ENCODE data around the gene PHC3.

DNA sequence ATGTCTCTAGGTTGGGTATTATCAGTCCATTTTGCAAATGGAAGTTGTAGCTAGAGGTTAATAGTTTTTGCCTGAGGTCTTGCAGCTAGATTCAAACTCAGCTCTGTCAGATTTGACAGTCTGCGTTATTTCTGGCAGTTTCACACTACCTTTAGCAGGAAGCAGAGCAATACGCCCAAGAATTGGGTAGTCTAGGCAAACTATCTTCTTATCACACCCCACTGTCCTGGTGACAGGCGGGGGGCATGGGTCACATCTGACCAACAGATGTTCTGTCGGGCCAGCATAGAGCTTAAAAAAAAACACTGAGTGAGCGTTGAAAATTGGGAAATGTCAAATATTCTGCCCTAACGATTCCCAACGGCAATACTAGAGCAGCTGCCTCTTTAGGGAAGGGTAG, 138.0 kb downstream of the PHC3 start:
- TF ChIP-seq, protein P1, sequence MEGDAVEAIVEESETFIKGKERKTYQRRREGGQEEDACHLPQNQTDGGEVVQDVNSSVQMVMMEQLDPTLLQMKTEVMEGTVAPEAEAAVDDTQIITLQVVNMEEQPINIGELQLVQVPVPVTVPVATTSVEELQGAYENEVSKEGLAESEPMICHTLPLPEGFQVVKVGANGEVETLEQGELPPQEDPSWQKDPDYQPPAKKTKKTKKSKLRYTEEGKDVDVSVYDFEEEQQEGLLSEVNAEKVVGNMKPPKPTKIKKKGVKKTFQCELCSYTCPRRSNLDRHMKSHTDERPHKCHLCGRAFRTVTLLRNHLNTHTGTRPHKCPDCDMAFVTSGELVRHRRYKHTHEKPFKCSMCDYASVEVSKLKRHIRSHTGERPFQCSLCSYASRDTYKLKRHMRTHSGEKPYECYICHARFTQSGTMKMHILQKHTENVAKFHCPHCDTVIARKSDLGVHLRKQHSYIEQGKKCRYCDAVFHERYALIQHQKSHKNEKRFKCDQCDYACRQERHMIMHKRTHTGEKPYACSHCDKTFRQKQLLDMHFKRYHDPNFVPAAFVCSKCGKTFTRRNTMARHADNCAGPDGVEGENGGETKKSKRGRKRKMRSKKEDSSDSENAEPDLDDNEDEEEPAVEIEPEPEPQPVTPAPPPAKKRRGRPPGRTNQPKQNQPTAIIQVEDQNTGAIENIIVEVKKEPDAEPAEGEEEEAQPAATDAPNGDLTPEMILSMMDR (IDR thresholded peaks at IDR 0.05; ENCODE audit: insufficient read depth, low read length, poor library complexity, severe bottlenecking) = no peak
- TF ChIP-seq EZH2phosphoT487 (conservative IDR thresholded peaks at IDR 0.05; ENCODE audit: low read length) = no peak
